LNCAP (cell line): ENCODE measurements around the gene ECEL1.

ENCODE experiments used
- TF ChIP-seq, protein P1 (sequence below): fragments of 450-650 bp; IDR thresholded peaks from 2 replicates; pipeline ENCODE4 v1.5.1; 2017; ENCODE audit warnings: mild to moderate bottlenecking

ECEL1 gene

DNA sequence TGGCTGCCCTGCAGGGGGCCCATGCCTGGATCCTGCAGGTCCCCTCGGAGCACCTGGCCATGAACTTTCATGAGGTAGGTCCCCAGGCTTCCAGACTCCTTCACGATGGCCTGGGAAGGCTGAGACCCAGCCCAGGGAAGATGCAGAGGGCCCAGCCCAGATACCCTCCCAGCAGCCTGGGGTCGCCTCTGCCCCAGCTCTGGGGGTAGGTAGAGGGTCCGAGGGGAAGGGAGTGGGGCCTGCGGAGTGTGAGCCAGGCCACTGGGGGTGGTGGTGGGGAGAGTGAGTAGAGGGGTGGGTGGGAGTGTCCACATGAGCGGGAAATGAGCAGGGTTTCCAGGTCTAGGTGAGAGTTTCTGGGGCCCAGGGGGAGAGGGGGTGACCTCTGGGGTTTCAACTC lies 37.1 kb upstream of the ECEL1 start:
- TF ChIP-seq, protein P1, sequence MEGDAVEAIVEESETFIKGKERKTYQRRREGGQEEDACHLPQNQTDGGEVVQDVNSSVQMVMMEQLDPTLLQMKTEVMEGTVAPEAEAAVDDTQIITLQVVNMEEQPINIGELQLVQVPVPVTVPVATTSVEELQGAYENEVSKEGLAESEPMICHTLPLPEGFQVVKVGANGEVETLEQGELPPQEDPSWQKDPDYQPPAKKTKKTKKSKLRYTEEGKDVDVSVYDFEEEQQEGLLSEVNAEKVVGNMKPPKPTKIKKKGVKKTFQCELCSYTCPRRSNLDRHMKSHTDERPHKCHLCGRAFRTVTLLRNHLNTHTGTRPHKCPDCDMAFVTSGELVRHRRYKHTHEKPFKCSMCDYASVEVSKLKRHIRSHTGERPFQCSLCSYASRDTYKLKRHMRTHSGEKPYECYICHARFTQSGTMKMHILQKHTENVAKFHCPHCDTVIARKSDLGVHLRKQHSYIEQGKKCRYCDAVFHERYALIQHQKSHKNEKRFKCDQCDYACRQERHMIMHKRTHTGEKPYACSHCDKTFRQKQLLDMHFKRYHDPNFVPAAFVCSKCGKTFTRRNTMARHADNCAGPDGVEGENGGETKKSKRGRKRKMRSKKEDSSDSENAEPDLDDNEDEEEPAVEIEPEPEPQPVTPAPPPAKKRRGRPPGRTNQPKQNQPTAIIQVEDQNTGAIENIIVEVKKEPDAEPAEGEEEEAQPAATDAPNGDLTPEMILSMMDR = no peak

DNA sequence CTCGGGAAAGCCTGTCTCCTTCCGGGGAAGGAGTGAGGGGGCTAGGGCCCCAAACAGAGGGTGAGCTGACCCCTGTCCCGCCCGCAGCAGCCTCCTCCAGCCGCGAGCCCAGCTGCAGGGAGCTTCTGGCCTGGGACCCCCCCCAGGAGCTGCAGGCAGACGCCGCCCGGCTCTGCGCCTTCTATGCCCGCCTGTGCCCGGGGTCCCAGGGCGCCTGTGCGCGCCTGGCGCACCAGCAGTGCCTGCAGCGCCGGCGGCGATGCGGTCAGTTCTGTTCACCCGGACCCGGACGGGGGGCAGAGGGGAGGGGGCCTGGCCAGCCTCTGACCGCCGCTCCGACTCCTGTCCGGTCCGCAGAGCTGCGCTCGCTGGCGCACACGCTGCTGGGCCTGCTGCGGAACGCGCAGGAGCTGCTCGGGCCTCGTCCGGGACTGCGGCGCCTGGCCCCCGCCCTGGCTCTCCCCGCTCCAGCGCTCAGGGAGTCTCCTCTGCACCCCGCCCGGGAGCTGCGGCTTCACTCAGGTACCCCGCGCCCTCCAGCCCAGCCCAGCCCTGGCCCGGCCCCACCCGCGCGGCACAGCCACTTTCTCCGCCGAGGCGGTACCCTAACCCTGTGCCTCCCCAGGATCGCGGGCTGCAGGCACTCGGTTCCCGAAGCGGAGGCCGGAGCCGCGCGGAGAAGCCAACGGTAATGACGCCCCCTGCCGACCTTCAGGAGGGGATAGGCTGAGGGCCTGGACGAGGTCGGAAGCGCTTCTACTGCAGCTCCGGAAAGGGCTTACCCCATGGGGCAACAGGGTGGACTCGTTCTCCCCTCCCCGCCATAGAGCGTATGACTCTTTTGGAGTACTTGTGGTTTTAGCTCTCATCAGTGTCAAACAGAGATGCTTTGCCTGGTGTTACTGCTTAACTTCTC lies 36.3 kb upstream of the ECEL1 start:
- TF ChIP-seq, protein P1 = peak; percentile 13; the same call in 1 of the 2 replicates

DNA sequence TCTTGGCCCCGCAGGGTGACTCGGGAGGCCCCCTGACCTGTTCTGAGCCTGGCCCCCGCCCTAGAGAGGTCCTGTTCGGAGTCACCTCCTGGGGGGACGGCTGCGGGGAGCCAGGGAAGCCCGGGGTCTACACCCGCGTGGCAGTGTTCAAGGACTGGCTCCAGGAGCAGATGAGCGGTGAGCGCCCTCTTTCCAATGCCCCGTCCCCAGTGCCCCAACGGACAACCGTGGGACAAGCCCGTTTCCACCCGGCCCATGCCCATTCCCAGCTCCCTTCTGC lies 35.7 kb upstream of the ECEL1 start:
- TF ChIP-seq, protein P1 = no peak

DNA sequence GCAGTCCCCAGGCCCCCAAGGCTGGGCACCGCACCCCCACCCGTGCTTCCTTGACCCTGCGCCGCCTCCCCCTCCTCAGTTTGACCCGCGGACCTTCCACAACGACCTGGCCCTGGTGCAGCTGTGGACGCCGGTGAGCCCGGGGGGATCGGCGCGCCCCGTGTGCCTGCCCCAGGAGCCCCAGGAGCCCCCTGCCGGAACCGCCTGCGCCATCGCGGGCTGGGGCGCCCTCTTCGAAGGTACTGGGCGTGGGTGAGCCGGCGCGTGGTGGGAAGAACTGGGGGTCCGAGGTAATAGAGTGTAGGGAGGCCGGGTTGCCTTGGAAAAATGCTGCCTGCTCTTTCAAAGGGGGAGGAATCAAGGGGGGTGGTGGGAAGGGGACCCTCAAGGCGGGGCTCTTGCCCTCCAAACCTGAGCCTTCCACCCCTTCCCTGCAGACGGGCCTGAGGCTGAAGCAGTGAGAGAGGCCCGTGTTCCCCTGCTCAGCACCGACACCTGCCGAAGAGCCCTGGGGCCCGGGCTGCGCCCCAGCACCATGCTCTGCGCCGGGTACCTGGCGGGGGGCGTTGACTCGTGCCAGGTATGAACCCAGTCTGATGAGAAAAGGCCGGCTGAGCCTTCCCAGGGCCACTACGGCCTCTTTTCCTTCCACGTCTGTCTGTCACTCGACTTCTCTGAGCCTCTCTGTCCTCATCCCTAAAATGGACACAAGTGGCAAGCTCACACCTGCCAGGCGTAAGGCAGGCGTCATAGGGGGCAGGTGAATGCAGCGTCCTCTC lies 35.2 kb upstream of the ECEL1 start:
- TF ChIP-seq, protein P1 = no peak

DNA sequence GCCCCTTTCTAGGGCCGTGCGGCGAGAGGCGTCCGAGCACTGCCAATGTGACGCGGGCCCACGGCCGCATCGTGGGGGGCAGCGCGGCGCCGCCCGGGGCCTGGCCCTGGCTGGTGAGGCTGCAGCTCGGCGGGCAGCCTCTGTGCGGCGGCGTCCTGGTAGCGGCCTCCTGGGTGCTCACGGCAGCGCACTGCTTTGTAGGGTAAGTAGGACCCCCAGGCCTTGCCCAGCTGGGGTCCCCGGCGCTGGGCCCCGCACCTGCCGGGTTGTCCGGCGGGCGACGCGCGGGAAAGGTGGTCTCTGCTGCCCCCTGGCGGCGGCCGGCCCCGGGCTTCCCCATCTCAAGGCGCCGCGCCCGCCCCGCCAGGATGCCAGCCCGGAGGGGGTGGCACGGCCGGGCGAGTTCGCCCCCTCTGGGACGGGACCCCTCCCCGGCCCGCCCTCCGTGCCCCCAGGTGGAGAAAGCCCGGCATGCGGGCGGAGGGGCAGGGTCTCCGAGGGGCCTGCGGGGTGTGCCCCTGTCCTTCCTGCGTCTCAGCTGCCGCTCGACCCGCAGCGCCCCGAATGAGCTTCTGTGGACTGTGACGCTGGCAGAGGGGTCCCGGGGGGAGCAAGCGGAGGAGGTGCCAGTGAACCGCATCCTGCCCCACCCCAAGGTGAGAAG lies 34.5 kb upstream of the ECEL1 start:
- TF ChIP-seq, protein P1 = peak; percentile 80

DNA sequence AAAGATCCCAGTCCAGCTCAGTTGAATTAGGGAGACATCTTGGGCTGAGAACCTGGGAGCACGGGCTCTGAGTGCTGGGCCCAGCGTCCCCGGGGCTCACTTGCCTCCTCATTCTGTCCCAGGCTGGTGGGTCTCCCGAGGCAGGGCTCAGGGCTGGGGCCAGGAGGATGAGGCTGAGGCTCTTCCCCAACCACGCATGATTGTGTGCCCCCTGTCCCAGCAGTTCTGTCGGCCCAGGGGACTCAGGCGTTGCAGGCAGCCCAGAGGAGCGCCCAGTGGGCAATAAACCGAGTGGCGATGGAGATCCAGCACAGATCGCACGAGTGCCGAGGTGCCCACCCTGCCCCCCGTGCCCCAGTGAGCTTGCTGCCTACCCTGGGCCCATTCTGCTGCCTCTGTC lies 33.5 kb upstream of the ECEL1 start:
- TF ChIP-seq, protein P1 = no peak

DNA sequence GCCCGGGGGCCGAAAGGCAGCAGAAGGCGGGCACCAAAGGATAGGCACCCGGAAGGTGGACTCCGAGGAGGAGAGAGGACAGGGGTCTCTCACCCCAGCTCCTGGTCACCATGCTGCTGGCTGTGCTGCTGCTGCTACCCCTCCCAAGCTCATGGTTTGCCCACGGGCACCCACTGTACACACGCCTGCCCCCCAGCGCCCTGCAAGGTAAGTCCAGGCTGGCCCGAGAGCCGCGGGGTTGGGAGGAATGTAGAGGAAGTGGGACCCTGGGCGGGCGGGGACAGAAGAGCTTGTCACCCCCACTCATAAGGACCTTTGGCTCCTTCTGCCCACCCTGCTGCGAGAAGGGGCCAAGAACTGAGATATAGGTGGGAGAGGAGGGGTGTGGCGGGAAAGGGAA lies 32.9 kb upstream of the ECEL1 start:
- TF ChIP-seq, protein P1 = no peak
